Endothelial cell of umbilical vein (primary cell): ENCODE results near the gene BACH2. TPM values are rescaled to one million over a fixed set of nuclear protein-coding genes. Genes with fewer than 3 reads are reported as not detected.

ENCODE experiments used
- BruUV-seq: library from RNA; stranded (reverse); fragments of 400-500 nt; replicated peaks from 2 replicates; lab custom pipeline; 2021; lab: Mats Ljungman, UMichigan
- CTCF ChIA-PET: fragments of 300-600, 350-600 bp; sonication (Branson Sonifier 250); formaldehyde crosslinking; loops from one replicate; lab custom pipeline; 2021; ENCODE audit warnings: antibody characterized with exemption, inconsistent platforms; lab: Charles Lee
- POLR2A ChIA-PET: fragments of 300-600, 350-600 bp; sonication (Branson Sonifier 250); formaldehyde crosslinking; loops from one replicate; lab custom pipeline; 2021; ENCODE audit warnings: antibody characterized with exemption, inconsistent platforms; lab: Charles Lee
- DNase-seq: peaks from one replicate; pipeline ENCODE4 v3.0.0-alpha.2; 2011; ENCODE audit warnings: low read depth, low spot score
- FAIRE-seq: peaks from 2 replicates; lab custom pipeline; 2011; peaks lifted over from hg19 to GRCh38; lab: Jason Lieb, UNC
- H2AFZ ChIP-seq: 2 replicates; pipeline ENCODE4 v1.6.0; 2012; ENCODE audit warnings: low read depth, low read length, control low read depth, inconsistent platforms
- H3K27ac ChIP-seq: 2 replicates; pipeline ENCODE4 v1.5.1; 2011; ENCODE audit warnings: low read depth, mild to moderate bottlenecking, control low read depth, low read length, moderate library complexity; ENCODE audit not compliant: insufficient read depth
- H3K27me3 ChIP-seq, 2 experiments: 2 replicates each; pipeline versions ENCODE4 v1.6.0 to v1.6.1; 2011; ENCODE audit warnings: low read length in 2 of 2, mixed read lengths in 1 of 2; ENCODE audit not compliant: control insufficient read depth in 2 of 2, insufficient read depth in 2 of 2
- H3K36me3 ChIP-seq, 2 experiments: 2 replicates in 1 of 2; 3 replicates in 1 of 2; pipeline ENCODE4 v1.5.1; 2011; ENCODE audit warnings: low read length in 2 of 2, mild to moderate bottlenecking in 1 of 2, moderate library complexity in 1 of 2; ENCODE audit not compliant: control insufficient read depth in 2 of 2, insufficient read depth in 2 of 2; ENCODE audit errors: extremely low read depth in 1 of 2
- H3K4me1 ChIP-seq: 3 replicates; pipeline ENCODE4 v1.5.1; 2011; ENCODE audit warnings: mild to moderate bottlenecking, low read length; ENCODE audit not compliant: control insufficient read depth, insufficient read depth; ENCODE audit errors: extremely low read depth
- H3K4me2 ChIP-seq: 2 replicates; pipeline ENCODE4 v1.6.1; 2011; ENCODE audit warnings: low read length, control low read depth, mixed read lengths; ENCODE audit not compliant: insufficient read depth
- H3K4me3 ChIP-seq, 3 experiments: fragments of 200-600 bp in 1 of 3; sonication (generic), shearing (Covaris generic) in 1 of 3; replicated peaks in 1 of 3; 2 replicates each; pipeline ENCODE4 v1.5.1; 2011 to 2016; ENCODE audit warnings: control low read depth in 3 of 3, low read length in 3 of 3, mild to moderate bottlenecking in 2 of 3, inconsistent platforms in 1 of 3, low read depth in 1 of 3, moderate library complexity in 1 of 3; ENCODE audit not compliant: insufficient read depth in 1 of 3
- H3K79me2 ChIP-seq: 2 replicates; pipeline ENCODE4 v1.6.0; 2012; ENCODE audit warnings: low read length, inconsistent platforms; ENCODE audit not compliant: control insufficient read depth, insufficient read depth
- H3K9ac ChIP-seq: replicated peaks from 2 replicates; pipeline ENCODE3; 2011; ENCODE audit warnings: low read length, control low read depth; ENCODE audit not compliant: insufficient read depth; ENCODE audit errors: extremely low read depth
- H3K9me1 ChIP-seq: replicated peaks from 3 replicates; pipeline ENCODE4 v1.6.0; 2011; ENCODE audit warnings: mild to moderate bottlenecking, low read length; ENCODE audit not compliant: control insufficient read depth, insufficient read depth; ENCODE audit errors: extremely low read depth
- H3K9me3 ChIP-seq: replicated peaks from 2 replicates; pipeline ENCODE4 v1.5.1; 2012; ENCODE audit warnings: low read length, inconsistent platforms; ENCODE audit not compliant: control insufficient read depth, insufficient read depth
- H4K20me1 ChIP-seq: replicated peaks from 2 replicates; pipeline ENCODE3; 2011; ENCODE audit warnings: mild to moderate bottlenecking, low read length; ENCODE audit not compliant: control insufficient read depth, insufficient read depth; ENCODE audit errors: extremely low read depth
- CTCF ChIP-seq, 2 donors: IDR thresholded peaks; 1 replicate in 1 of 2; 2 replicates in 1 of 2; pipeline ENCODE4 v1.5.1; 2011; ENCODE audit warnings: low read length in 2 of 2, mild to moderate bottlenecking in 2 of 2, moderate library complexity in 2 of 2, control low read depth in 1 of 2, inconsistent platforms in 1 of 2, low read depth in 1 of 2; ENCODE audit not compliant: insufficient read depth in 1 of 2; ENCODE audit errors: extremely low read depth in 1 of 2
- EZH2 ChIP-seq: IDR thresholded peaks from 2 replicates; pipeline ENCODE4 v1.6.1; 2012; ENCODE audit warnings: borderline replicate concordance, low read depth, mild to moderate bottlenecking, moderate library complexity, low read length, inconsistent platforms; ENCODE audit not compliant: severe bottlenecking
- FOS ChIP-seq: IDR thresholded peaks from 2 replicates; pipeline ENCODE4 v1.6.1; 2011; ENCODE audit warnings: mild to moderate bottlenecking, low read length, moderate library complexity, borderline replicate concordance; ENCODE audit not compliant: insufficient read depth
- GATA2 ChIP-seq: IDR thresholded peaks from 2 replicates; pipeline ENCODE4 v1.7.0; 2011; ENCODE audit warnings: low read depth, mild to moderate bottlenecking, moderate library complexity, mixed read lengths, low read length; ENCODE audit not compliant: insufficient read length, insufficient read depth
- JUN ChIP-seq: IDR thresholded peaks from 2 replicates; pipeline ENCODE4 v1.6.1; 2011; ENCODE audit warnings: borderline replicate concordance, low read depth; ENCODE audit not compliant: insufficient read length, insufficient read depth
- POLR2A ChIP-seq: IDR thresholded peaks from 2 replicates; pipeline ENCODE4 v1.6.1; 2012; ENCODE audit warnings: low read depth, mild to moderate bottlenecking, control low read depth, low read length
- POLR2AphosphoS5 ChIP-seq: IDR thresholded peaks from 2 replicates; pipeline ENCODE4 v1.6.1; 2012; ENCODE audit warnings: low read depth, mild to moderate bottlenecking, control low read depth, low read length, moderate library complexity; ENCODE audit not compliant: insufficient read depth
- dilution Hi-C: fragments of 300-500 bp; cut with MboI; formaldehyde crosslinking; loops from one replicate; pipeline ENCODE4 v1.15.0; 2019; ENCODE audit warnings: low sequenced_read_pairs; ENCODE audit not compliant: extremely low pct_ligation_motif_present
- intact Hi-C: fragments of 100-400 bp; cut with micrococcal nuclease; formaldehyde crosslinking; loops from one replicate; pipeline ENCODE4 v1.10.0; 2022
- polyA plus RNA-seq, 4 experiments: library from polyadenylated mRNA; depleted of rRNA in 3 of 4; stranded (reverse) in 3 of 4; unstranded in 1 of 4; fragments of >200 nt; gene quantifications; 2 replicates each; pipeline versions ENCODE4 v1.2.1 to v1.2.3, GENCODE V29; 2011 to 2012; ENCODE audit warnings: missing spikeins in 1 of 4
- total RNA-seq: library from RNA; stranded (reverse); gene quantifications from 2 replicates; pipeline ENCODE4 v1.2.3, GENCODE V29; 2021
- TF ChIP-seq, protein P1 (sequence below): IDR thresholded peaks from 2 replicates; pipeline ENCODE4 v1.6.1; 2011; ENCODE audit not compliant: insufficient read depth, insufficient read length

The BACH2 gene
- total and polyA plus RNA-seq, 2 donors (not counting 3 experiments of a cell fraction or from before 2014, with no cell fraction given): 1.7 to 5.6 TPM

GRCh38 chr6:90186637-90187371 lies 109.8 kb downstream of the BACH2 start:
- intact Hi-C loops: loop anchor here (5.0 to 10.0 kb wide), 2 partner anchors 205 to 288 kb away; no protein-coding TSS in a partner anchor
- DNase-seq: no peak
- ChIA-PET POLR2A (no interaction called here), CTCF (no interaction called here)
- H3K27me3 ChIP-seq: no peaks in the 10 kb centered on the region
- no peak overlapping the region for H3K27ac ChIP-seq
- H3K4me3 ChIP-seq: no peak overlapping the region
- TF ChIP-seq FOS: no peak
- no peak for TF ChIP-seq POLR2AphosphoS5
- no peak for TF ChIP-seq GATA2
- no peak for TF ChIP-seq POLR2A
- TF ChIP-seq, protein P1, sequence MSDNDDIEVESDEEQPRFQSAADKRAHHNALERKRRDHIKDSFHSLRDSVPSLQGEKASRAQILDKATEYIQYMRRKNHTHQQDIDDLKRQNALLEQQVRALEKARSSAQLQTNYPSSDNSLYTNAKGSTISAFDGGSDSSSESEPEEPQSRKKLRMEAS: no peak
- TF ChIP-seq EZH2: no peak
- no peak for TF ChIP-seq CTCF (IDR thresholded peaks at IDR 0.05; ENCODE audit: extremely low read depth in 1 of 2, insufficient read depth in 1 of 2, low read depth in 1 of 2, low read length in 2 of 2)
- no peak for TF ChIP-seq JUN
- no TSS peak for BruUV-seq
- no peaks in the 10 kb centered on the region for H4K20me1 ChIP-seq
- peaks cover 10% of the 10 kb centered on the region for H3K4me1 ChIP-seq
- H3K36me3 ChIP-seq: no peaks in the 10 kb centered on the region
- no peaks in the 10 kb centered on the region for H3K79me2 ChIP-seq
- H3K9ac ChIP-seq: no peak overlapping the region
- no peaks in the 10 kb centered on the region for H3K9me1 ChIP-seq
- H3K9me3 ChIP-seq: no peaks in the 10 kb centered on the region
- no peak overlapping the region for H2AFZ ChIP-seq
- H3K4me2 ChIP-seq: no peak overlapping the region
- dilution Hi-C loops: no loop called here
- FAIRE-seq: no peak
